Activated CD4-positive, alpha-beta T cell treated with anti-CD3 and anti-CD28 coated beads for 36 hours (primary cell): Measurements from ENCODE around the gene EXOSC7. TPM values are rescaled to one million over a fixed set of nuclear protein-coding genes. Genes with fewer than 3 reads are reported as not detected.
A peak's percentile ranks its signal among the peaks of the same experiment; 100 is the strongest.

Experiments used
- ATAC-seq: fragments of 200-7000 bp; cut with Tn5 transposase; one replicate; pipeline ENCODE4 v1.10.0; 2021; ENCODE audit warnings: mild to moderate bottlenecking, moderate library complexity
- CTCF ChIA-PET: fragments of 350-600 bp; sonication (Branson Sonifier 250); formaldehyde crosslinking; loops from one replicate; lab custom pipeline; 2021; ENCODE audit warnings: antibody characterized with exemption; lab: Charles Lee
- POLR2A ChIA-PET: fragments of 350-600 bp; sonication (Branson Sonifier 250); formaldehyde crosslinking; loops from one replicate; lab custom pipeline; 2021; ENCODE audit warnings: antibody characterized with exemption, inconsistent platforms; lab: Charles Lee
- DNase-seq: peaks from one replicate; pipeline ENCODE4 v3.0.0-alpha.2; 2020
- H3K27ac Mint-ChIP-seq: one replicate; pipeline ENCODE4 v1.8.0; 2021; ENCODE audit warnings: mixed read lengths
- H3K27me3 Mint-ChIP-seq: one replicate; pipeline ENCODE4 v1.8.0; 2021; ENCODE audit warnings: mixed read lengths
- H3K36me3 Mint-ChIP-seq: one replicate; pipeline ENCODE4 v1.8.0; 2021; ENCODE audit warnings: low read depth, mixed read lengths
- H3K4me1 Mint-ChIP-seq: one replicate; pipeline ENCODE4 v1.8.0; 2021; ENCODE audit warnings: mixed read lengths
- H3K4me3 Mint-ChIP-seq: one replicate; pipeline ENCODE4 v1.8.0; 2021; ENCODE audit warnings: mild to moderate bottlenecking, moderate library complexity, mixed read lengths
- H3K9me3 Mint-ChIP-seq: one replicate; pipeline ENCODE4 v1.8.0; 2021; ENCODE audit warnings: low read depth, mixed read lengths
- intact Hi-C, 2 experiments: fragments of 100-400 bp; cut with DNase I in 1 of 2; cut with micrococcal nuclease in 1 of 2; formaldehyde crosslinking; loops; one replicate each; pipeline versions ENCODE4 v1.14.2 to v1.15.1; 2022 to 2024; cut with DNase I, micrococcal nuclease
- total RNA-seq, 2 experiments: library from RNA; stranded (reverse); gene quantifications; one replicate each; pipeline ENCODE4 v1.2.3, GENCODE V29; 2021

EXOSC7 gene
- 10 to 100 TPM; 42.7 to 70.7 TPM for total RNA-seq

- H3K27me3 Mint-ChIP-seq = no peaks in the 10 kb centered on the region
- intact Hi-C loops = loop anchor here (1.0 to 5.0 kb wide), 10 partner anchors 115 to 1354 kb away; partner anchors contain the start of genes KIAA1143 (in 2 of the 2), KIF15 (in 2 of the 2), TCAIM (in 2 of the 2) and ANO10 (in 1 of the 2)
Measured at GRCh38 chr3:44976002-44976815, at the start of gene EXOSC7, which contains the start of gene ZDHHC3. Gene EXOSC7, plus strand, starts transcription at chr3:44976244. Its CDS starts 34 bp downstream, at chr3:44976278. Gene ZDHHC3, minus strand, starts transcription at chr3:44976174. Its CDS starts 16,738 bp downstream, at chr3:44959436.

DNA sequence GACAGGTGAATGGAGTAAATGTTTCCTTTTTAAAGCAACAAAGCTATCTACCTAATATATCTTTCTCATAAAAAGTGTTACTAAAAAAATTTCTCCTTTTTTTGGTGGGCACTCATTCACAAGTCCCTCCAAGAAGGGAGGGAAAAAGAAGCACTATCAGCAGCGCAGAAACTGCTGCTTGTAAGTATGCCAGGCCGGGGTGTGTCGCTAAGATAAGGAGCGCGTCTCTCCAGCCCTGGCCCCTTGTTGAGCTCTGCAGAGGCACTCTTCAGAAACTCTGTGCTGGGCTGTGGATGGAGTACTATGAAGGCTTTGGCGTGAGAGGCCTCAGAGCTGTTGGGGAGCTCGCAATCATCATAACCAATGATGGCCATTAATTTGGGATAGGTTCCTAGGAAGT is 49.1 kb upstream of the EXOSC7 start:
- no peak overlapping the region for H3K4me3 Mint-ChIP-seq
- H3K27me3 Mint-ChIP-seq = no peaks in the 10 kb centered on the region
- POLR2A ChIA-PET = no interaction called here
- peaks cover 6% of the 10 kb centered on the region for H3K36me3 Mint-ChIP-seq
- H3K9me3 Mint-ChIP-seq = no peaks in the 10 kb centered on the region
- H3K4me1 Mint-ChIP-seq = no peaks in the 10 kb centered on the region
- DNase-seq = no peak
- CTCF ChIA-PET = interaction anchor here (0.7 kb wide), 1 partner anchor 1327 kb away, joined by 3 read pairs; no protein-coding TSS in a partner anchor
- intact Hi-C loops = no loop called here
- ATAC-seq = no peak
- no peak overlapping the region for H3K27ac Mint-ChIP-seq

More at GRCh38 chr3:44976002-44976815, at the start of gene EXOSC7, which contains the start of gene ZDHHC3:
- POLR2A ChIA-PET = interaction anchor here (0.5 to 1.2 kb wide), 6 partner anchors 12 to 618 kb away, joined by 3 to 6 read pairs (median 4); partner anchors contain the start of genes KIAA1143, KIF15 and LIMD1
- ATAC-seq (peak; percentile 89), DNase-seq (peak; percentile 92)
- H3K27ac Mint-ChIP-seq = peak within 1 kb of the TSS; percentile 96
- H3K9me3 Mint-ChIP-seq = no peaks in the 10 kb centered on the region
- peaks cover 54% of the 10 kb centered on the region for H3K4me1 Mint-ChIP-seq
- H3K36me3 Mint-ChIP-seq = peaks cover 20% of the 10 kb centered on the region
- H3K4me3 Mint-ChIP-seq = peak within 1 kb of the TSS; percentile 92
- CTCF ChIA-PET = interaction anchor here (0.5 to 4.7 kb wide), 6 partner anchors 9 to 486 kb away, joined by 3 to 34 read pairs (median 4); no protein-coding TSS in a partner anchor

DNA sequence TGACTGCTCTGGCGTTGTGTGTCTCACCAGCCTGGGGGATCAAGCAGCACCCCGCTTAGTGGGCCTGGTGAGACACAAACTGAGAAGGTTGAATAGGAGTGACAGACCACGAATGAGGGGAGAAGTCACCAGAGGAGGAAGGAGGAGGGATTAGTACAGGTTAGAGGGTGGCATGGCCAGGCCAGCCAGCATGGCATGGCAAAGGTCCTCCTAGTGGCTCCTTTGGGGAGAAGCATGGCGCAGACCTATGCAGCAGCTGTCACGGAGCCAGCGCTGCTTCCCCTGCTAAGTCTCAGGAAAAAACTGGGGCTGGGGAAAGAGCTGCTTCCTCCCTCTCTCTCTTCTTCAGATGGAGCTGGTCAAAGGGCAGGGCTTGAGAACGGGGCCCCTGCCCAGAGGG is 48.7 kb upstream of the EXOSC7 start:
- DNase-seq (no peak), ATAC-seq (no peak)
- H3K27me3 Mint-ChIP-seq = no peaks in the 10 kb centered on the region
- H3K4me3 Mint-ChIP-seq = no peak overlapping the region
- ChIA-PET POLR2A (no interaction called here), CTCF (interaction anchor here (0.7 kb wide), 1 partner anchor 1327 kb away, joined by 3 read pairs; no protein-coding TSS in a partner anchor)
- no peaks in the 10 kb centered on the region for H3K4me1 Mint-ChIP-seq
- peaks cover 6% of the 10 kb centered on the region for H3K36me3 Mint-ChIP-seq
- no peak overlapping the region for H3K27ac Mint-ChIP-seq
- H3K9me3 Mint-ChIP-seq = no peaks in the 10 kb centered on the region
- intact Hi-C loops = no loop called here

- no peak overlapping the region for H3K4me3 Mint-ChIP-seq
- ATAC-seq (no peak), DNase-seq (no peak)
- CTCF ChIA-PET = no interaction called here
- H3K4me1 Mint-ChIP-seq = no peaks in the 10 kb centered on the region
- POLR2A ChIA-PET = no interaction called here
- H3K27me3 Mint-ChIP-seq = no peaks in the 10 kb centered on the region
- no peaks in the 10 kb centered on the region for H3K9me3 Mint-ChIP-seq
- peaks cover 14% of the 10 kb centered on the region for H3K36me3 Mint-ChIP-seq
- H3K27ac Mint-ChIP-seq = no peak overlapping the region
- intact Hi-C loops = no loop called here
Measured at GRCh38 chr3:44929782-44930181, 46.3 kb upstream of the EXOSC7 start.

- no peaks in the 10 kb centered on the region for H3K9me3 Mint-ChIP-seq
- H3K36me3 Mint-ChIP-seq = peaks cover 14% of the 10 kb centered on the region
- H3K4me3 Mint-ChIP-seq = no peak overlapping the region
Measured at GRCh38 chr3:44930911-44931310, 45.1 kb upstream of the EXOSC7 start.

GRCh38 chr3:44931791-44932190 is 44.3 kb upstream of the EXOSC7 start:
- H3K27me3 Mint-ChIP-seq = no peaks in the 10 kb centered on the region
- ChIA-PET CTCF (interaction anchor here (0.6 kb wide), 1 partner anchor 18 kb away, joined by 3 read pairs; no protein-coding TSS in a partner anchor), POLR2A (no interaction called here)
- ATAC-seq = no peak
- intact Hi-C loops = no loop called here
- no peak for DNase-seq
- H3K9me3 Mint-ChIP-seq = no peaks in the 10 kb centered on the region
- H3K4me3 Mint-ChIP-seq = no peak overlapping the region
- H3K4me1 Mint-ChIP-seq = no peaks in the 10 kb centered on the region
- no peak overlapping the region for H3K27ac Mint-ChIP-seq
- H3K36me3 Mint-ChIP-seq = peaks cover 17% of the 10 kb centered on the region

More at GRCh38 chr3:44930911-44931310, 45.1 kb upstream of the EXOSC7 start:
- DNase-seq (no peak), ATAC-seq (no peak)
- intact Hi-C loops = no loop called here
- ChIA-PET CTCF (interaction anchor here (0.6 kb wide), 1 partner anchor 18 kb away, joined by 3 read pairs; no protein-coding TSS in a partner anchor), POLR2A (no interaction called here)
- Mint-ChIP-seq H3K27me3 (no peaks in the 10 kb centered on the region), H3K4me1 (no peaks in the 10 kb centered on the region), H3K27ac (no peak overlapping the region)

- intact Hi-C loops = no loop called here
- no peak overlapping the region for H3K27ac Mint-ChIP-seq
- no peaks in the 10 kb centered on the region for H3K9me3 Mint-ChIP-seq
- no peaks in the 10 kb centered on the region for H3K27me3 Mint-ChIP-seq
- no peaks in the 10 kb centered on the region for H3K4me1 Mint-ChIP-seq
- CTCF ChIA-PET = no interaction called here
- no peak overlapping the region for H3K4me3 Mint-ChIP-seq
- POLR2A ChIA-PET = no interaction called here
- DNase-seq (no peak), ATAC-seq (no peak)
- H3K36me3 Mint-ChIP-seq = peaks cover 17% of the 10 kb centered on the region
Measured at GRCh38 chr3:44932271-44932670, 43.8 kb upstream of the EXOSC7 start.

DNA sequence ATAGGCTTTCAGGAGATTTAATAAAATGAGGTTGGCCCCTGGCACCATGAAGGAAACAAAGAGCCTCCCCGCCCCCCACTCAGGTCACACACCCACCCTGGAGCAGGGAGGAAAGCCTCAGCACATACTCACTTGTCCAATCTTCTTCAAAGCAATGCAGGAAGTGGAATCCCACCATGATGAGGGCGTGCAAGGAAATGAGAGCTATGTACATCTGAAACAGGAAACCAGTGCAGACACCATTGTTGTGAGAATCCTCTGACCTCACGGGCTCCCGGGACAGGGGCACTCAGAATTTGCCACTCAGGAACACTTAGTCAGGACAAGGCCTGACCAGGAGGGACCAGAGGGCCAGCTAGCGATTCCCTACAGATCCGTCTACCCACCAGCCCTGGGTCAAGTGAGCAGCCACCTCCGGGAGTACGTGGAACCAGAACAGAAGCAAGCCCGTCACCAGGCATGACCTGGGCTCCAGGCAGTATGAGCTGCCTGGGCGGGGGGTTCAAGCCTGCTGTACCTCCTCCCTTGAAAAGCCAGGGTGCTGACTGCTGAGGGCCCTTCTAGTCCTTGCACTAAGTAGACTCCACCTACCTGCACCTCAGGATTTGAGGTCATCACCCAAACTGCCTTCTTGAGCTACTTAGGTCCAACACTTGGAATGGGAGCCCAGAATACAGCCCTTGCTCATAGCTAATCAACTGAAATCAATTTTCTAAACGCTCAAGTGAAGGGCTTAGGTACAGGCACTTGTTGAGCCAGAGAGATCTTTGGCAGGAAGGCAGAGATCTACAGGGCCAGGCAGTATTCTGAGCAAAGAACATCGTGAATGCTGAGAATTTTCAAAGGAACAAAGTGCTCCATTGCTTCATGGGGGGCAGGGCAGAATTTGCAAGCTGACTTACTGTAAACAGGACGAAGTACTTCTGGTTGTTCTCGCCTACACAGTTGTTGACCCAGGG is 42.8 kb upstream of the EXOSC7 start:
- H3K4me1 Mint-ChIP-seq = no peaks in the 10 kb centered on the region
- ChIA-PET CTCF (no interaction called here), POLR2A (no interaction called here)
- no peak overlapping the region for H3K27ac Mint-ChIP-seq
- intact Hi-C loops = no loop called here
- H3K36me3 Mint-ChIP-seq = peaks cover 20% of the 10 kb centered on the region
- no peaks in the 10 kb centered on the region for H3K27me3 Mint-ChIP-seq
- DNase-seq (no peak), ATAC-seq (no peak)
- no peak overlapping the region for H3K4me3 Mint-ChIP-seq
- H3K9me3 Mint-ChIP-seq = no peaks in the 10 kb centered on the region

- intact Hi-C loops = no loop called here
- DNase-seq (no peak), ATAC-seq (no peak)
- H3K36me3 Mint-ChIP-seq = peaks cover 40% of the 10 kb centered on the region
- H3K27me3 Mint-ChIP-seq = no peaks in the 10 kb centered on the region
- H3K27ac Mint-ChIP-seq = no peak overlapping the region
- H3K4me3 Mint-ChIP-seq = no peak overlapping the region
- ChIA-PET POLR2A (no interaction called here), CTCF (no interaction called here)
- no peaks in the 10 kb centered on the region for H3K4me1 Mint-ChIP-seq
- H3K9me3 Mint-ChIP-seq = no peaks in the 10 kb centered on the region
Measured at GRCh38 chr3:44939581-44940036, 36.4 kb upstream of the EXOSC7 start.

DNA sequence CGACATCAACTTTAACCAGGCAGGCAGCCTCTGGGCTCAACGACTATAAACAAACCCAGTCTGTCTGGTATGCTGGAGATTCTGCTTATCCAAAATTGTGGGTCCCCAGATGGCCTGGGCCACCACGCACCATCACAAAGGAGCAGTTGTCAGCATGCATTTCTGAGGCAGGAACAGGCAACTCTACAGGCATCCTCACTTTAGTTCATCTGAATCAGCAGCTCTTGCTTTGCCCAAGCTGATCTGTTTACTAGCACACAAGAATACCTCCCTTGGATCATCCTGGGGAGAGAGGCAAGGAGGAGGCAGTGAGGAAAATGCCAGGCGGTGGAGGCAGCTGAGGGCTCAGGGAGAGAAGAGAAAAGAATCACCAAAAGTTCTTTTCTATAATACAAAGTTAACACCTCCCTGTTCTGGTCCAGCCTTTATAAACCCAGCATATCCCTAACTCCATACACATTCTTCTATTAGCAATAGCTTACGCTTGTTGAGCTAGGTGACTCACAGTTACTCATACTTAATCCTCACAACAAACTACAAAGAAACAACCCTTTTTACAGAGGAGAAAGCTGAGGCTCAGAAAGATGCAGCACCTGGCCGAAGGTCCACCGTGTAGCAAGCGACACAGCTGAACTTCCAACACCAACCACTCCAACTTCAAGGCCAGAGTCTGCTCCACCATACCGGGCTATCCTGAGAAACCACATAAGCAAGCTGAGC is 33.7 kb upstream of the EXOSC7 start:
- ChIA-PET POLR2A (no interaction called here), CTCF (interaction anchor here (0.9 kb wide), 1 partner anchor 28 kb away, joined by 3 read pairs; no protein-coding TSS in a partner anchor)
- H3K9me3 Mint-ChIP-seq = no peaks in the 10 kb centered on the region
- no peaks in the 10 kb centered on the region for H3K4me1 Mint-ChIP-seq
- no peaks in the 10 kb centered on the region for H3K27me3 Mint-ChIP-seq
- ATAC-seq (no peak), DNase-seq (no peak)
- intact Hi-C loops = no loop called here
- H3K4me3 Mint-ChIP-seq = no peak overlapping the region
- peaks cover 39% of the 10 kb centered on the region for H3K36me3 Mint-ChIP-seq
- no peak overlapping the region for H3K27ac Mint-ChIP-seq
